GM10248 (cell line): ENCODE results near the gene EMC7.

Experiments used
- CTCF ChIA-PET: fragments of 300-600 bp; sonication (Branson Sonifier 250); formaldehyde crosslinking; extraction: SDS; loops from one replicate; lab custom pipeline; 2021; ENCODE audit warnings: antibody characterized with exemption; lab: Yijun Ruan, JAX
- POLR2A ChIA-PET: fragments of 350-650 bp; sonication (Branson Sonifier 250); formaldehyde crosslinking; extraction: SDS; loops from one replicate; lab custom pipeline; 2020; ENCODE audit warnings: antibody characterized with exemption; lab: Yijun Ruan, JAX
- DNase-seq: peaks from one replicate; pipeline ENCODE4 v3.0.0; 2012; ENCODE audit errors: extremely low spot score
- CTCF ChIP-seq: IDR thresholded peaks from 2 replicates; pipeline ENCODE4 v1.5.1; 2012; ENCODE audit warnings: mild to moderate bottlenecking, low read depth; ENCODE audit errors: extremely low read depth, missing control alignments, control extremely low read depth

EMC7 gene

GRCh38 chr15:34076785-34077184 is 24.9 kb downstream of the EMC7 start:
- no peak for TF ChIP-seq CTCF
- DNase-seq: no peak
- CTCF ChIA-PET: interaction anchor here (0.9 to 2.5 kb wide), 3 partner anchors 14 to 33 kb away, joined by 3 to 7 read pairs (median 4); no protein-coding TSS in a partner anchor
- POLR2A ChIA-PET: interaction anchor here (1.0 kb wide), 1 partner anchor 132 kb away, joined by 3 read pairs; no protein-coding TSS in a partner anchor

- CTCF ChIA-PET: interaction anchor here (1.6 kb wide), 1 partner anchor 9 kb away, joined by 6 read pairs; no protein-coding TSS in a partner anchor
- POLR2A ChIA-PET: no interaction called here
- TF ChIP-seq CTCF: no peak
- DNase-seq: no peak
Observed at GRCh38 chr15:34070003-34070402, 31.7 kb downstream of the EMC7 start.

- TF ChIP-seq CTCF: no peak
- DNase-seq: no peak
- POLR2A ChIA-PET: no interaction called here
- CTCF ChIA-PET: interaction anchor here (1.4 to 4.6 kb wide), 2 partner anchors 44 to 145 kb away, joined by 3 to 52 read pairs; partner anchors contain the start of gene KATNBL1
Observed at GRCh38 chr15:34065941-34066340, 35.7 kb downstream of the EMC7 start.

GRCh38 chr15:34065261-34065660 is 36.4 kb downstream of the EMC7 start:
- POLR2A ChIA-PET: no interaction called here
- no peak for DNase-seq
- CTCF ChIA-PET: interaction anchor here (1.4 to 4.6 kb wide), 4 partner anchors 10 to 518 kb away, joined by 3 to 52 read pairs (median 6); partner anchors contain the start of genes GOLGA8B and KATNBL1
- no peak for TF ChIP-seq CTCF

GRCh38 chr15:34064438-34064837 is 37.2 kb downstream of the EMC7 start:
- CTCF ChIA-PET: interaction anchor here (1.3 to 4.6 kb wide), 6 partner anchors 9 to 519 kb away, joined by 4 to 52 read pairs (median 6); partner anchors contain the start of genes GOLGA8B and KATNBL1

GRCh38 chr15:34059946-34060345 is 41.7 kb downstream of the EMC7 start:
- POLR2A ChIA-PET: no interaction called here
- CTCF ChIA-PET: interaction anchor here (1.5 to 2.8 kb wide), 2 partner anchors 9 to 149 kb away, joined by 3 to 19 read pairs; partner anchors contain the start of gene KATNBL1
- DNase-seq: no peak
- TF ChIP-seq CTCF: no peak

More at GRCh38 chr15:34064438-34064837, 37.2 kb downstream of the EMC7 start:
- no peak for TF ChIP-seq CTCF
- DNase-seq: no peak
- POLR2A ChIA-PET: no interaction called here
